ENCODE measurements around the gene LMTK3. TPM values are rescaled to one million over a fixed set of nuclear protein-coding genes. Genes with fewer than 3 reads are reported as not detected.

The LMTK3 gene
- polyA plus RNA-seq, 12 donors, result 0.07 to 1.9 (median 0.12) TPM; not detected in 4

- DNase-seq, result peak; percentile 94
Observed at GRCh38 chr19:48445606-48446481, 65.8 kb downstream of the LMTK3 start, which contains the start of gene GRWD1. Gene GRWD1, plus strand, starts transcription at chr19:48445983. Its CDS starts 23 bp downstream, at chr19:48446006.

GRCh38 chr19:48445256-48445605 is 66.4 kb downstream of the LMTK3 start:
- peak; percentile 76 for DNase-seq

- no peak for DNase-seq
Observed at GRCh38 chr19:48444936-48445200, 66.8 kb downstream of the LMTK3 start.

GRCh38 chr19:48444129-48444935 is 67.3 kb downstream of the LMTK3 start:
- DNase-seq, result no peak

GRCh38 chr19:48443731-48444128 is 67.9 kb downstream of the LMTK3 start:
- DNase-seq, result no peak

- DNase-seq, result no peak
Observed at GRCh38 chr19:48443256-48443655, 68.4 kb downstream of the LMTK3 start.

GRCh38 chr19:48442116-48443035 is 69.3 kb downstream of the LMTK3 start:
- no peak for DNase-seq

GRCh38 chr19:48441360-48442050 is 70.1 kb downstream of the LMTK3 start:
- no peak for DNase-seq

GRCh38 chr19:48436586-48436985 is 75.0 kb downstream of the LMTK3 start:
- no peak for DNase-seq

Other genes with a start within 250 kb of the LMTK3 start
- gene ZNF114, start 241.8 kb downstream of the LMTK3 start, polyA plus RNA-seq (ENCODE audit: insufficient read length in 12 of 12), result 1 to 10 TPM in 11 of 12 donors, not detected in 1; 1.2 to 6.3 (median 3.3) TPM
- gene EMP3, start 186.3 kb downstream of the LMTK3 start, polyA plus RNA-seq (ENCODE audit: insufficient read length in 12 of 12), result 100 to 1,000 TPM in 10 of 12 donors, 10 to 100 TPM in 1, not detected in 1; 87.0 to 162 (median 145) TPM
- 10 to 100 TPM in 10 of 12 donors, 1 to 10 TPM in 1, not detected in 1; 9.2 to 21.5 (median 17.1) TPM for gene TMEM143, start 147.9 kb downstream of the LMTK3 start, polyA plus RNA-seq (ENCODE audit: insufficient read length in 12 of 12)
- not detected for gene SYNGR4, start 147.5 kb downstream of the LMTK3 start, polyA plus RNA-seq (ENCODE audit: insufficient read length in 12 of 12)
- 100 to 1,000 TPM in 11 of 12 donors, not detected in 1; 101 to 185 (median 124) TPM for gene KDELR1, start 120.3 kb downstream of the LMTK3 start, polyA plus RNA-seq (ENCODE audit: insufficient read length in 12 of 12)
- 1 to 10 TPM in 8 of 12 donors, under 1 TPM in 3, not detected in 1; 0.73 to 4.0 (median 1.3) TPM for gene GRIN2D, start 118.2 kb downstream of the LMTK3 start, polyA plus RNA-seq (ENCODE audit: insufficient read length in 12 of 12)
- 10 to 100 TPM in 11 of 12 donors, not detected in 1; 16.6 to 25.2 (median 20.2) TPM for gene GRWD1, start 65.9 kb downstream of the LMTK3 start, polyA plus RNA-seq (ENCODE audit: insufficient read length in 12 of 12)
- gene KCNJ14, start 56.3 kb downstream of the LMTK3 start, polyA plus RNA-seq (ENCODE audit: insufficient read length in 12 of 12), result 1 to 10 TPM in 3 of 12 donors, under 1 TPM in 7, not detected in 2; 0.54 to 1.3 (median 0.83) TPM
- gene CYTH2, start 42.5 kb downstream of the LMTK3 start, polyA plus RNA-seq (ENCODE audit: insufficient read length in 12 of 12), result 10 to 100 TPM in 11 of 12 donors, not detected in 1; 32.5 to 76.9 (median 41.0) TPM
- 10 to 100 TPM in 1 of 12 donors, 1 to 10 TPM in 2, under 1 TPM in 5, not detected in 4; 0.13 to 13.1 (median 0.31) TPM for gene SULT2B1, start 40.3 kb upstream of the LMTK3 start, polyA plus RNA-seq (ENCODE audit: insufficient read length in 12 of 12)
- gene SPACA4, start 94.9 kb upstream of the LMTK3 start, polyA plus RNA-seq (ENCODE audit: insufficient read length in 12 of 12), result under 1 TPM in 1 of 12 donors, not detected in 11; 0.57 TPM
- 10 to 100 TPM in 1 of 12 donors, 1 to 10 TPM in 2, under 1 TPM in 4, not detected in 5; 0.09 to 18.2 (median 0.46) TPM for gene FAM83E, start 103.2 kb upstream of the LMTK3 start, polyA plus RNA-seq (ENCODE audit: insufficient read length in 12 of 12)
- gene RPL18, start 107.3 kb upstream of the LMTK3 start, polyA plus RNA-seq (ENCODE audit: insufficient read length in 12 of 12), result 1,000 to 10,000 TPM; 1,133 to 1,917 (median 1,470) TPM
- gene SPHK2, start 107.7 kb upstream of the LMTK3 start, polyA plus RNA-seq (ENCODE audit: insufficient read length in 12 of 12), result 10 to 100 TPM in 2 of 12 donors, 1 to 10 TPM in 9, not detected in 1; 5.5 to 27.2 (median 7.2) TPM
- gene DBP, start 125.5 kb upstream of the LMTK3 start, polyA plus RNA-seq (ENCODE audit: insufficient read length in 12 of 12), result 10 to 100 TPM in 3 of 12 donors, 1 to 10 TPM in 8, not detected in 1; 3.7 to 11.3 (median 5.3) TPM
- 10 to 100 TPM in 6 of 12 donors, 1 to 10 TPM in 5, not detected in 1; 5.8 to 20.9 (median 10.5) TPM for gene CA11, start 134.4 kb upstream of the LMTK3 start, polyA plus RNA-seq (ENCODE audit: insufficient read length in 12 of 12)
- 1 to 10 TPM in 6 of 12 donors, under 1 TPM in 4, not detected in 2; 0.56 to 2.2 (median 1.2) TPM for gene NTN5, start 161.2 kb upstream of the LMTK3 start, polyA plus RNA-seq (ENCODE audit: insufficient read length in 12 of 12)
- gene FUT2, start 184.1 kb upstream of the LMTK3 start, polyA plus RNA-seq (ENCODE audit: insufficient read length in 12 of 12), result 1 to 10 TPM in 1 of 12 donors, under 1 TPM in 9, not detected in 2; 0.34 to 1.2 (median 0.73) TPM
- gene MAMSTR, start 207.9 kb upstream of the LMTK3 start, polyA plus RNA-seq (ENCODE audit: insufficient read length in 12 of 12), result 100 to 1,000 TPM in 5 of 12 donors, 10 to 100 TPM in 6, not detected in 1; 56.7 to 184 (median 98.5) TPM
- 10 to 100 TPM in 11 of 12 donors, not detected in 1; 15.1 to 39.6 (median 22.0) TPM for gene RASIP1, start 228.8 kb upstream of the LMTK3 start, polyA plus RNA-seq (ENCODE audit: insufficient read length in 12 of 12)
- 1 to 10 TPM in 5 of 12 donors, under 1 TPM in 5, not detected in 2; 0.43 to 2.2 (median 1.1) TPM for gene IZUMO1, start 235.1 kb upstream of the LMTK3 start, polyA plus RNA-seq (ENCODE audit: insufficient read length in 12 of 12)
- gene FUT1, start 240.8 kb upstream of the LMTK3 start, polyA plus RNA-seq (ENCODE audit: insufficient read length in 12 of 12), result 1 to 10 TPM in 9 of 12 donors, under 1 TPM in 1, not detected in 2; 0.95 to 1.7 (median 1.4) TPM
- not detected for gene FGF21, start 243.7 kb upstream of the LMTK3 start, polyA plus RNA-seq (ENCODE audit: insufficient read length in 12 of 12)

All from muscle of arm (tissue), 12 donors.